Breast epithelium (tissue), 3 donors: ENCODE measurements around the gene HOPX.

ENCODE experiments used
- CTCF ChIP-seq, 3 donors: fragments of 450-650 bp; IDR thresholded peaks; one replicate each; pipeline ENCODE4 v1.5.1; 2016 to 2017; ENCODE audit warnings: antibody characterized with exemption in 3 of 3, mild to moderate bottlenecking in 3 of 3, moderate library complexity in 3 of 3
- POLR2A ChIP-seq: fragments of 450-650 bp; IDR thresholded peaks from one replicate; pipeline ENCODE4 v1.6.1; 2016; ENCODE audit warnings: antibody characterized with exemption, mild to moderate bottlenecking, moderate library complexity

DNA sequence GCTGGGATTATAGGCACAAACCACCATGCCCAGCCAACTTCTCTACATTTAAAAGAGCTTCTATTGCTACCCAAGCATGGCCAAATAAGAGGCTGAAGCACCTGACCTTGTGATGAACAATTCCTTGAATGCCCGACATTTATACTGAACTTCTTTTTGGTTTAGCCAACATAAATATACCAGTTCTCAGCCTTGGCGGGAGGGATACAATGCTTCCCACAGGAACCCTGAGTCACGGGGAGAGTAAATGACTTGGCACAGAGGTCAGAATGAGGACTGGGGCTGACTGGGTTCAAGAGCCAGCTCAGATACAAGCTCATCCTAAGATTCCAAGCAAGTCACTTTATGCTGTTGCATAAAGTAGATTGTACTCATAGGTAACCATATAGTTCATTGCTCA, 6.1 kb downstream of the HOPX start:
- no peak for TF ChIP-seq POLR2A
- TF ChIP-seq CTCF (IDR thresholded peaks at IDR 0.05), result no peak
